ENCODE data around the gene ECHS1. TPM values are rescaled to one million over a fixed set of nuclear protein-coding genes. Genes with fewer than 3 reads are reported as not detected.

The ECHS1 gene
- polyA plus RNA-seq, 3 donors, result 34.6 to 102 (median 85.1) TPM

GRCh38 chr10:133394801-133395221 lies 21.7 kb upstream of the ECHS1 start:
- Histone ChIP-seq H3K4me1 (ENCODE audit: control insufficient read depth in 1 of 2, insufficient read depth in 2 of 2, low read length in 2 of 2) (peaks cover 20 to 24% of the 10 kb centered on the region in 2 donors), H2AFZ (ENCODE audit: insufficient read depth, low read depth, low read length, poor library complexity, severe bottlenecking) (peak overlapping the region; percentile 96), H3K36me3 (replicated peaks in 1 of 2; ENCODE audit: control insufficient read depth in 1 of 2, insufficient read depth in 2 of 2, low read length in 2 of 2) (peaks cover 27 to 39% of the 10 kb centered on the region in 2 donors), H3K4me2 (replicated peaks; ENCODE audit: extremely low read depth, low read length, poor library complexity, severe bottlenecking) (peak overlapping the region; percentile 98), H3K9me3 (replicated peaks in 1 of 2; ENCODE audit: control insufficient read depth in 1 of 2, insufficient read depth in 1 of 2, low read length in 2 of 2) (no peaks in the 10 kb centered on the region), H3K4me3 (replicated peaks in 1 of 3; ENCODE audit: low read depth in 2 of 3, low read length in 3 of 3) (peak overlapping the region; percentile 75 to 92 (median 82)), H3K9ac (ENCODE audit: insufficient read depth, low read length, poor library complexity, severe bottlenecking) (peak overlapping the region; percentile 81), H3K79me2 (ENCODE audit: insufficient read depth, low read length) (peaks cover 23% of the 10 kb centered on the region), H3K27me3 (ENCODE audit: control insufficient read depth in 2 of 2, insufficient read depth in 2 of 2, low read length in 2 of 2) (no peaks in the 10 kb centered on the region), H4K20me1 (ENCODE audit: insufficient read depth, low read length) (no peaks in the 10 kb centered on the region), H3K27ac (ENCODE audit: low read depth in 1 of 2, low read length in 2 of 2) (peak overlapping the region; percentile 72 to 90)
- Mint-ChIP-seq H3K4me1 (peaks cover 22% of the 10 kb centered on the region), H3K4me3 (peak overlapping the region; percentile 84 to 94), H3K9me3 (peaks cover 0 to 3% (median 0%) of the 10 kb centered on the region in 7 donors), H3K36me3 (peaks cover 36 to 40% of the 10 kb centered on the region in 2 donors), H3K27me3 (ENCODE audit: low read depth in 3 of 3) (peaks cover 0 to 3% (median 2%) of the 10 kb centered on the region in 3 donors), H3K27ac (peak overlapping the region; percentile 73 to 92 (median 87))
- TF ChIP-seq CTCF (IDR thresholded peaks at IDR 0.05), result no peak
- no peak for DNase-seq
- intact Hi-C loops (cut with micrococcal nuclease), result no loop called here
- 56% methylated on average over 17 of the region's 21 CpGs for WGBS (ENCODE audit: insufficient coverage)

- H3K9ac ChIP-seq (ENCODE audit: insufficient read depth, low read length, poor library complexity, severe bottlenecking), result peak within 1 kb of the TSS; percentile 81
- Mint-ChIP-seq H3K9me3 (peaks cover 0 to 3% (median 0%) of the 10 kb centered on the region in 7 donors), H3K27me3 (ENCODE audit: low read depth in 3 of 3) (peaks cover 0 to 3% (median 2%) of the 10 kb centered on the region in 3 donors), H3K36me3 (peaks cover 30 to 34% of the 10 kb centered on the region in 2 donors), H3K4me3 (peak within 1 kb of the TSS; percentile 84 to 94), H3K27ac (peak within 1 kb of the TSS; percentile 79 to 92 (median 87)), H3K4me1 (peaks cover 26% of the 10 kb centered on the region)
- intact Hi-C loops (cut with micrococcal nuclease), result no loop called here
- 0% methylated on average over 65 of the region's 69 CpGs for WGBS (ENCODE audit: insufficient coverage)
- peak within 1 kb of the TSS; percentile 96 for H2AFZ ChIP-seq (ENCODE audit: insufficient read depth, low read depth, low read length, poor library complexity, severe bottlenecking)
- peak within 1 kb of the TSS; percentile 72 to 90 for H3K27ac ChIP-seq (ENCODE audit: low read depth in 1 of 2, low read length in 2 of 2)
- H3K36me3 ChIP-seq (replicated peaks in 1 of 2; ENCODE audit: control insufficient read depth in 1 of 2, insufficient read depth in 2 of 2, low read length in 2 of 2), result peaks cover 22 to 33% of the 10 kb centered on the region in 2 donors
- peak within 1 kb of the TSS; percentile 75 to 92 (median 82) for H3K4me3 ChIP-seq (replicated peaks in 1 of 3; ENCODE audit: low read depth in 2 of 3, low read length in 3 of 3)
- no peaks in the 10 kb centered on the region for H3K9me3 ChIP-seq (replicated peaks in 1 of 2; ENCODE audit: control insufficient read depth in 1 of 2, insufficient read depth in 1 of 2, low read length in 2 of 2)
- H3K4me1 ChIP-seq (ENCODE audit: control insufficient read depth in 1 of 2, insufficient read depth in 2 of 2, low read length in 2 of 2), result peaks cover 26 to 31% of the 10 kb centered on the region in 2 donors
- H3K4me2 ChIP-seq (replicated peaks; ENCODE audit: extremely low read depth, low read length, poor library complexity, severe bottlenecking), result peak within 1 kb of the TSS; percentile 98
- peaks cover 23% of the 10 kb centered on the region for H3K79me2 ChIP-seq (ENCODE audit: insufficient read depth, low read length)
- DNase-seq, result peak; percentile 94 to 96 (median 95)
- TF ChIP-seq CTCF (IDR thresholded peaks at IDR 0.05), result no peak
- H3K27me3 ChIP-seq (ENCODE audit: control insufficient read depth in 2 of 2, insufficient read depth in 2 of 2, low read length in 2 of 2), result no peaks in the 10 kb centered on the region
- no peaks in the 10 kb centered on the region for H4K20me1 ChIP-seq (ENCODE audit: insufficient read depth, low read length)
These were observed 21.0 kb upstream of the ECHS1 start, which contains the start of gene MTG1 for GRCh38 chr10:133394064-133394663. TSS of gene MTG1 (plus strand) at chr10:133394157. CDS start at chr10:133394221, 64 bp downstream.

All from CD14-positive monocyte (primary cell).